KBM-7 (cell line): ENCODE results near the gene RYR2.

Source experiments
- DNase-seq: peaks from one replicate; pipeline ENCODE4 v3.0.0-alpha.2; 2015
- in situ Hi-C: fragments of 300-500 bp; cut with MboI; formaldehyde crosslinking; loops from 2 replicates; pipeline ENCODE4 v1.14.3; 2020; ENCODE audit warnings: low sequenced_read_pairs, low pct_unique_long_range_greater_than_20kb, mixed read lengths

RYR2 gene

DNA sequence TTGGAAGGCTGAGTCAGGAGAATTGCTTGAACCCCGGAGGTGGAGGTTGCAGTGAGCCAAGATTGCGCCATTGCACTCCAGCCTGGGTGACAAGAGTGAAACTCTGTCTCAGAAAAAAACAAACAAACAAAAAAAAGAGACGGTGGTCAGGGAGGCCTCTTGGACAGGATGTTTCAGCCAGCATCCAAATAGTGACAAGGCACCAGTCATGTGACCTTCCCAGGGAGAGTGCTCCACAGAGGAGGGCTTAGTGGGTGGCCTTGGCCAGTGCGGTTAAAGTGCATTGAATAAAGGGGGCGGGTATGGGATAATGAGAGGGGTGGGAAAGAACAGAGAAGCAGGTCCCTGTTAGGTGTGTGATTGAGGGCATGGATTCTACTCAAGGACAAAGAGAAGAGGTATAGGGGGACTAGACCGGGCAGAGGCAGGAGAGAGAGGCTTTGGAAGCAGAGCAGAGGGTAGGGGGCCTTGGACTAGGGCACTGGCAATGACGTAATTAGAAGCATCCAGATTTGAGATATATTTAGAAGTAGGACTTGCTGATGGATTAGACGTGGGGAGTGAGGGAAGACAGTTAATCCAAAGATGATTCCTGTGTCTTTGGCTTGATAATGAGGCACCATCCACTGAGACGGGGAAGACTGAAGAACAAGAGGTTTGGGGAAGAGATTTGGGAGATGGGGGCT is 12.0 kb upstream of the RYR2 start:
- no peak for DNase-seq

DNA sequence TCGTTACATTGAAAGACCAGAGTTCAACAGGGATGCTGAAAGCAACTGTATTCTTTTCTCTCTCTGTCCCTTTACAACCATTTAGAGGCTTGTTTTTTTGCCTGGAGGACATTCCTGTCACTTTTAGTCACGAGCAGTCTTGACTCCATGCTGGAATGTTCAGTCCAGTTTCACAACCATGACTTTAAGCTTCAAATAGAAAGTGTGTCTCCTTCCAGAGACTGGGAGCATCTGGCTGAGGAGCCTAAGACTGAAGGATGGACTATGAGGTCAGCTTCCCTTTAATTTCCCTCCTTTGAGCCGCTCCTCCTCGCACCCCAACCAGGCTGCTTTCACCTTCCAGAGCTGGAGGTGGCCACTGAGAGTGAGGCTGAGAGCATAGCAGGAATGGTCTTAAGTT is 10.5 kb upstream of the RYR2 start:
- in situ Hi-C loops, result no loop called here
- no peak for DNase-seq

More for the DNA sequence above, 12.0 kb upstream of the RYR2 start:
- in situ Hi-C loops, result no loop called here

GRCh38 chr1:237032029-237032428 is 10.0 kb upstream of the RYR2 start:
- in situ Hi-C loops, result no loop called here
- no peak for DNase-seq

- DNase-seq, result no peak
- in situ Hi-C loops, result no loop called here
Measured at GRCh38 chr1:237033061-237033460, 8.9 kb upstream of the RYR2 start.

DNA sequence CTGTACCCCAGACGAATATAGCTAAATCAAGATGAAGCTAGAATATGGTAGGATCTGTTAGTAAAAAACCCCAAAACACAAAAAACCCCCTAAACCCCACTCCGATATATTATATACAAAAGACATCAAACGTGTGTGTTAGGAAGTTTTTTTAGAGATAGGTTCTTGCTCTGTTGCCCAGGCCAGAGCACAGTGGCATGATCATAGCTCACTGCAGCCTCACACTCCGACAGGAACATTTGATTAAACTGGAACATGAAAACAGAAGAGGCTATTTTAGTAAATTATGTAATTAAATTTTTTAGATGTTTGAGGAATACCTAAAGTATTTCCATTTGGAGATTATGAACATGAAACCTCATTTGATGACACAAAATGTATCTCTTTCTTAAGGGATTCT is 8.2 kb upstream of the RYR2 start:
- in situ Hi-C loops, result no loop called here

DNA sequence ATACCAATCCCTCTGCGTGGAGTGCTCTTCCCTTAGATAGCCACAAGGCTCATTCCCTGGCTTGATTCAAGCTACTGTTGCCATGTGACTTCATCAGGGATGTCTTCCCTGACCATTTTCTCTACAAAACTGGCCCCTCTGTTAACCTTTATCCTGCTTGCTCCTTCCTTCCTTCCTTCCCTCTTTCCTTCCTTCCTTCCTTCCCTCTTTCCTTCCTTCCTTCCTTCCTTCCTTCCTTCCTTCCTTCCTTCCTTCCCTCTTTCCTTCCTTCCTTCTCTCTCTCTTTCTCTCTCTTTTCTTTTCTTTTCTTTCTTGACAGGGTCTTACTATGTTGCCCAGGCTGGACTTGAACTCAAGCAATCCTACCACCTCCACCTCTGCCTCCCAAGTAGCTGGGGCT is 6.2 kb upstream of the RYR2 start:
- in situ Hi-C loops, result no loop called here
- no peak for DNase-seq

More for the DNA sequence above, 8.2 kb upstream of the RYR2 start:
- DNase-seq, result no peak

- no peak for DNase-seq
- in situ Hi-C loops, result no loop called here
Measured at GRCh38 chr1:237038211-237038610, 3.8 kb upstream of the RYR2 start.

GRCh38 chr1:237040823-237041222 is 1.2 kb upstream of the RYR2 start:
- in situ Hi-C loops, result no loop called here
- DNase-seq, result no peak

DNA sequence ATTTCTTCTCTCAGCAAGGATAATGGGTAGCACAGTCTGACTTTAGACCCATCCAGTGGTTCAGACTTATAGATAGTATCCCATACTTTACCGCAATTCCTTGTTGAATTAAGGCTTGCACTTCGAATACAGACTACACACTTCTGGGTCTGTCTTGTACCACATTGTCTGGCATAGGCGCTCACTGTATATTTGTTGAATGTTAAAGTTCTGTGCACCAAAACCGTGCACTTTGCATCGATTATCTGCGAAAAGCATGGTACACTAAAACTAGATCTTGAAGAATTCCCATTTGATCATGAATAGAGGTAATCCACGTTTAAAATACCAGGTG is 556 bp upstream of the RYR2 start:
- no peak for DNase-seq
- in situ Hi-C loops, result no loop called here

- in situ Hi-C loops, result no loop called here
- DNase-seq, result no peak
Measured at GRCh38 chr1:237042526-237042891, 525 bp downstream of the RYR2 start.

DNA sequence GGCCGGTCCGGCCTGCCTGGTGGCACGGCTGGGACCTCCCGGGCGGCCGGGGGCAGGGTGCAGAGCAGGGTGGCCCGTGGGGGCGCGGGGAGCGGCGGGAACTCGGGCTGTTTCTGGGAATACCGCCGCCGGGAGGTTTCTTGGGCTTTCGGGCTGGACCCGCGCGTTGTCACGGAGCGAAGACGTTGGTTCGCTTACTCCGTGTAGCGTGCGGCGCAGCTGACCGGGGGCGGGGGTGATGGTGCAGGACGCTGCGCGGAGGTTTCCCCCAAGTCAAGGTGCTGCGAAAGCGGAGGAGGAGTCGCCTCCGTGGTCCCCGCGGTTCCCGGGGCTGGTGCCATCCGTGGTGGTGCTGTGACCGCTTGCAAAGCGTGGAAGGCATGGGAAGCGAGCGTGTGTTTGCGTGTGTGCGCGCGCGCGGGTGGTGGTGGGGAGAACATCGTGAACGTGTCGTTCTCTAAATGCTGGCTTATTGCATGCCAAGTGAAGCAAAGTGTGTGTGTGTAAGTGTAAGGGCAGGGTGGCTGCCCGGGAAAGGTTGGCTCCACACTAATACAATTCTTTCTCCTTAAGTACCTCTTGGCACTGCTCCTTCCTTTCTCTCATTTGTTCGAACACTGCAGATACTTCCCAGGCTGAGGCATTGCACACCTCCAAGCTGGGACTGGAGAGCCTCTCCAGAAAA is 1.1 kb downstream of the RYR2 start:
- DNase-seq, result no peak
- in situ Hi-C loops, result no loop called here

GRCh38 chr1:237043846-237044636 is 2.1 kb downstream of the RYR2 start:
- no peak for DNase-seq
- in situ Hi-C loops, result no loop called here

- DNase-seq, result no peak
- in situ Hi-C loops, result no loop called here
Measured at GRCh38 chr1:237045278-237046016, 3.5 kb downstream of the RYR2 start.

DNA sequence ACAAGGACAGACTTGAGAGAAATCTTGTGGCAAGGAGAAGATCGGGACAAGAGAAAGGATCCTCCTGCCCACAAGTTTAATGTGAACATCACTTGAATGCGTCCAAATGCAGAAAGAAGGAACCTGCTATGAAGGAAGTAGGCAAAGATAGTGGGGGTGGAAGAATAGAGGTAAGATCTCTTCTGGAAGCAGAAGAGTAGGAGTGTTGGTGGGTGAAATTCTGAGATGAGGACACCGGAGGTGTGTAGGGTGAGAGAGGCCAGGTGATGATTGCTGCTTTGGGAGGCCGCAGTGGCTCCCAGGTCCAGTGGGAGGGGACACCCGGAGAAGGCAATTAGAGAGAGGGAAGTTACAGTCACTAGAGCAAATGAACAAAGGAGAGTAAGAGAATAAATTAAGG is 6.8 kb downstream of the RYR2 start:
- no peak for DNase-seq
- in situ Hi-C loops, result no loop called here

GRCh38 chr1:237050185-237050584 is 8.2 kb downstream of the RYR2 start:
- in situ Hi-C loops, result no loop called here

DNA sequence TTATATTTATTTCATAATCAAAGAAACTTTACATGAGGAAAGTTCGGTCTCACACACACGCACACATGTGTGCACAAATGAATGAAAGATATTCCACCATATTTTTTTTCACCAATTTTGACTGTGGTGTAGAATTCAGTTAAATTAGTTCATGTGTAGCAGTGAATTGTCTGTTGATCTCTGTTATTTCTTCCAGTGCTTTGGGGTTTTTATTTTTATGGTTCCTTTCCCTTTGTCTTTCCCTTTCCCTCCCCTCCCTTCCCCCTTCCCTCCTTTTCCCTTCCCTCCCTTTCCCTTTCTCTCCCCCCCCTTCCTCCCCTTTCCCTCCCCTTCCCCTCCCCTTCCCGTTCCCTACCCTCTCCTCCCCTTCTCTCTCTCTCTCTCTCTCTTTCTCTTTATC is 8.9 kb downstream of the RYR2 start:
- no peak for DNase-seq
- in situ Hi-C loops, result no loop called here

More at GRCh38 chr1:237050185-237050584, 8.2 kb downstream of the RYR2 start:
- no peak for DNase-seq

GRCh38 chr1:237054313-237054712 is 12.3 kb downstream of the RYR2 start:
- no peak for DNase-seq
- in situ Hi-C loops, result no loop called here

DNA sequence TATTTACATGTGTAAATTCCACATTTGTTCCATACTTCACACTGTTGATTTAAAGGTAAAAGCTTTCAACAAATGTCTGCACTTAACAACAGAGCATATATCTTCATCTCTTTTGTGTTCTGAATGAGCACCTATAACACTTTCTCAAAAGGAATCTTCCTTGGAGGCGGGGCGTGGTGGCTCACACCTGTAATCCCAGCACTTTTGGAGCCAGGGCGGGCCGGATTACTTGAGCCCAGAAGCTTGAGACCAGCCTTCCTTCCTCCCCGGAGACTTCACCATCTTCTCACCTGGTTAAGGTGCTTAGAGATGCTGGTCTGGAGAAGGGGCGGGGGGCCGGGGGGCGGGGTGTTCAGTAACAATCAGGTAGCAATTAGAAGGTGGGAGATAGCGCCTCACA is 16.5 kb downstream of the RYR2 start:
- no peak for DNase-seq
- in situ Hi-C loops, result no loop called here

GRCh38 chr1:237059244-237059643 is 17.3 kb downstream of the RYR2 start:
- in situ Hi-C loops, result no loop called here

DNA sequence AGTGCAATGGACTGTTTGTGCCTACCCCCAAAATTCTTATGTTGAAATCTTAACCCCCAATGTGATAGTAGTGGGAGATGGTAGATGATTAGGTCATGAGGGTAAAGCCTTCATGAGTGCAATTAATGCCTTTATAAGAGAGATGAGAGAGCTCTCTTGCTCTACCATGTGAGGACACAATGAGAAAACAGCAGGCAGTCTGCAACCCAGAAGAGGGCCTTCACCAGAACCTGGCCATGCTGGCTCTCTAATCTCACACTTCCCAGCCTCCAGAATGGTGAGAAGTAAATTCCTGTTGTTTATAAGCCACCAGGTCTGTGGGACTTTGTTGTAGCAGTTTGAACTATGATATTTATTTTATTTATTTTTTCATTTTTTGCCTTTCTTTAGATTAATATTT is 21.0 kb downstream of the RYR2 start:
- no peak for DNase-seq
- in situ Hi-C loops, result no loop called here

More at GRCh38 chr1:237059244-237059643, 17.3 kb downstream of the RYR2 start:
- no peak for DNase-seq
